SK-N-SH (cell line): Measurements from ENCODE around the gene MT1M. TPM values are rescaled to one million over a fixed set of nuclear protein-coding genes. Genes with fewer than 3 reads are reported as not detected.

Experiments
- CTCF ChIA-PET: fragments of 300-600, 350-600 bp; formaldehyde crosslinking; extraction: SDS; loops from one replicate; lab custom pipeline; 2021; lab: Yijun Ruan, JAX
- POLR2A ChIA-PET: fragments of 350-600 bp; sonication (Branson Sonifier 250); formaldehyde crosslinking; extraction: SDS; loops from one replicate; lab custom pipeline; 2020; ENCODE audit warnings: antibody characterized with exemption, inconsistent platforms; lab: Yijun Ruan, JAX
- DNase-seq: peaks from one replicate; pipeline ENCODE4 v3.0.0; 2012
- H2AFZ ChIP-seq: fragments of 200-600 bp; sonication (generic); 2 replicates; pipeline ENCODE4 v1.8.1; 2016; ENCODE audit warnings: antibody characterized with exemption, mild to moderate bottlenecking, low read depth
- H3F3A ChIP-seq: fragments of 200-600 bp; sonication (generic); replicated peaks from 2 replicates; pipeline ENCODE3; 2016; ENCODE audit warnings: antibody characterized with exemption, mild to moderate bottlenecking; ENCODE audit not compliant: insufficient read depth
- H3K27ac ChIP-seq, 2 experiments: fragments of 200-500 bp in 1 of 2; fragments of 200-600 bp in 1 of 2; sonication (Bioruptor generic) in 1 of 2; sonication (generic), shearing (Covaris generic) in 1 of 2; 2 replicates each; pipeline versions ENCODE4 v1.5.1 to v1.6.1; 2014 to 2016; ENCODE audit warnings: low read depth in 2 of 2, inconsistent platforms in 1 of 2, low read length in 1 of 2, mild to moderate bottlenecking in 1 of 2, mixed read lengths in 1 of 2
- H3K27me3 ChIP-seq: fragments of 200-600 bp; sonication (generic), shearing (Covaris generic); 2 replicates; pipeline ENCODE4 v1.6.1; 2016; ENCODE audit warnings: mixed run types; ENCODE audit not compliant: insufficient read depth
- H3K36me3 ChIP-seq, 2 experiments: fragments of 200-500 bp in 1 of 2; fragments of 200-600 bp in 1 of 2; sonication (Bioruptor generic) in 1 of 2; sonication (generic) in 1 of 2; replicated peaks in 1 of 2; 2 replicates each; pipeline versions ENCODE3 to v1.5.1; 2014 to 2016; ENCODE audit warnings: low read length in 1 of 2, mild to moderate bottlenecking in 1 of 2; ENCODE audit not compliant: insufficient read depth in 2 of 2, control insufficient read depth in 1 of 2
- H3K4me1 ChIP-seq, 2 experiments: fragments of 200-500 bp in 1 of 2; fragments of 200-600 bp in 1 of 2; sonication (Bioruptor generic) in 1 of 2; sonication (generic), shearing (Covaris generic) in 1 of 2; 2 replicates each; pipeline versions ENCODE4 v1.5.1 to v1.6.1; 2014 to 2016; ENCODE audit warnings: low read depth in 1 of 2, low read length in 1 of 2, mixed run types in 1 of 2; ENCODE audit not compliant: insufficient read depth in 2 of 2, control insufficient read depth in 1 of 2
- H3K4me2 ChIP-seq: fragments of 200-600 bp; sonication (generic), shearing (Covaris generic); 2 replicates; pipeline ENCODE4 v1.6.1; 2017; ENCODE audit warnings: mixed run types
- H3K4me3 ChIP-seq, 2 experiments: fragments of 200-500 bp in 1 of 2; fragments of 200-600 bp in 1 of 2; sonication (Bioruptor generic) in 1 of 2; sonication (generic), shearing (Covaris generic) in 1 of 2; 2 replicates each; pipeline versions ENCODE4 v1.5.1 to v1.8.1; 2014 to 2016; ENCODE audit warnings: low read depth in 2 of 2, inconsistent platforms in 1 of 2, low read length in 1 of 2, mild to moderate bottlenecking in 1 of 2, mixed read lengths in 1 of 2, moderate library complexity in 1 of 2
- H3K79me2 ChIP-seq: fragments of 200-600 bp; sonication (generic); 2 replicates; pipeline ENCODE4 v1.8.1; 2017; ENCODE audit warnings: mild to moderate bottlenecking; ENCODE audit not compliant: insufficient read depth
- H3K9ac ChIP-seq: fragments of 200-600 bp; sonication (generic); 2 replicates; pipeline ENCODE4 v1.6.1; 2017; ENCODE audit warnings: mixed run types
- H3K9me2 ChIP-seq: fragments of 200-600 bp; sonication (generic); 2 replicates; pipeline ENCODE4 v1.6.1; 2017; ENCODE audit warnings: mixed run types
- H3K9me3 ChIP-seq: fragments of 200-600 bp; sonication (generic); 2 replicates; pipeline ENCODE4 v1.6.1; 2017; ENCODE audit warnings: mixed run types, mild to moderate bottlenecking, moderate library complexity
- H4K20me1 ChIP-seq: fragments of 200-600 bp; sonication (generic); 2 replicates; pipeline ENCODE4 v1.6.1; 2017; ENCODE audit warnings: mild to moderate bottlenecking, mixed run types; ENCODE audit not compliant: insufficient read depth
- CHD2 ChIP-seq: fragments of 150-350 bp; IDR thresholded peaks from 2 replicates; pipeline ENCODE4 v1.6.1; 2018; ENCODE audit warnings: low read length; ENCODE audit not compliant: partially characterized antibody
- EP300 ChIP-seq, 2 experiments: IDR thresholded peaks; 2 replicates each; pipeline versions ENCODE4 v1.4.0 to v1.6.1; 2012; ENCODE audit warnings: borderline replicate concordance in 1 of 2, low read depth in 1 of 2, low read length in 1 of 2
- EZH2phosphoT487 ChIP-seq: fragments of 200-600 bp; sonication (generic); IDR thresholded peaks from 2 replicates; pipeline ENCODE4 v1.6.1; 2017; ENCODE audit warnings: low read depth, mixed run types, mild to moderate bottlenecking, antibody characterized with exemption, moderate library complexity, borderline replicate concordance
- FOSL2 ChIP-seq: IDR thresholded peaks from 2 replicates; pipeline ENCODE4 v1.4.0; 2012; ENCODE audit warnings: low read depth, mild to moderate bottlenecking, moderate library complexity, borderline replicate concordance
- FOXM1 ChIP-seq: IDR thresholded peaks from 2 replicates; pipeline ENCODE4 v1.4.0; 2012; ENCODE audit warnings: low read depth, mild to moderate bottlenecking
- GABPA ChIP-seq: IDR thresholded peaks from 2 replicates; pipeline ENCODE4 v1.4.0; 2012; ENCODE audit warnings: low read depth, mild to moderate bottlenecking
- GATA2 ChIP-seq: sonication (generic); formaldehyde crosslinking; IDR thresholded peaks from 2 replicates; pipeline ENCODE4 v1.5.0; 2020; ENCODE audit warnings: mild to moderate bottlenecking, missing genetic modification reagents
- JUND ChIP-seq: IDR thresholded peaks from 2 replicates; pipeline ENCODE4 v1.4.0; 2012
- MEF2A ChIP-seq: IDR thresholded peaks from 2 replicates; pipeline ENCODE4 v1.4.0; 2012; ENCODE audit warnings: low read depth, borderline replicate concordance
- MXI1 ChIP-seq: IDR thresholded peaks from 2 replicates; pipeline ENCODE4 v1.6.1; 2012; ENCODE audit warnings: mild to moderate bottlenecking, low read depth, low read length, improper control_type of control experiment
- NFIC ChIP-seq: IDR thresholded peaks from 2 replicates; pipeline ENCODE4 v1.4.0; 2012; ENCODE audit warnings: borderline replicate concordance
- POLR2AphosphoS5 ChIP-seq: IDR thresholded peaks from 2 replicates; pipeline ENCODE4 v1.6.1; 2012; ENCODE audit warnings: low read depth, low read length
- RAD21 ChIP-seq: IDR thresholded peaks from 2 replicates; pipeline ENCODE4 v1.6.1; 2012; ENCODE audit warnings: mild to moderate bottlenecking, low read length
- RFX5 ChIP-seq: IDR thresholded peaks from 2 replicates; pipeline ENCODE4 v1.6.1; 2012; ENCODE audit warnings: mild to moderate bottlenecking, improper control_type of control experiment, low read length
- RXRA ChIP-seq: IDR thresholded peaks from 2 replicates; pipeline ENCODE4 v1.4.0; 2012; ENCODE audit warnings: low read depth, mild to moderate bottlenecking, borderline replicate concordance
- SIN3A ChIP-seq: IDR thresholded peaks from 2 replicates; pipeline ENCODE4 v1.6.1; 2012; ENCODE audit warnings: low read depth, mild to moderate bottlenecking, low read length, moderate library complexity, borderline replicate concordance
- SMC3 ChIP-seq: IDR thresholded peaks from 2 replicates; pipeline ENCODE4 v1.6.1; 2012; ENCODE audit warnings: low read depth, low read length, improper control_type of control experiment
- TCF12 ChIP-seq: IDR thresholded peaks from 2 replicates; pipeline ENCODE4 v1.4.0; 2012
- TEAD4 ChIP-seq: IDR thresholded peaks from 2 replicates; pipeline ENCODE4 v1.4.0; 2012; ENCODE audit warnings: mild to moderate bottlenecking, borderline replicate concordance; ENCODE audit not compliant: insufficient read depth
- WGBS: methylation state at CpG from one replicate; pipeline ENCODE4 v1.1.6; 2017; ENCODE audit warnings: low lambda C conversion rate; 5-methylcytosine and 5-hydroxymethylcytosine counted together
- polyA plus RNA-seq, 3 experiments: library from polyadenylated mRNA; depleted of rRNA; stranded (reverse); fragments of >200 nt; gene quantifications; 2 replicates each; pipeline ENCODE4 v1.2.3, GENCODE V29; 2012
- TF ChIP-seq, protein P1 (sequence below): IDR thresholded peaks from 2 replicates; pipeline ENCODE4; 2012
- TF ChIP-seq, protein P2 (sequence below): fragments of 150-350 bp; IDR thresholded peaks from 2 replicates; pipeline ENCODE4 v1.6.1; 2017; ENCODE audit warnings: antibody characterized with exemption, low read length, low read depth, borderline replicate concordance
- TF ChIP-seq, protein P3 (sequence below): fragments of 200-600 bp; sonication (generic); IDR thresholded peaks from 2 replicates; pipeline ENCODE4 v1.6.1; 2017; ENCODE audit warnings: antibody characterized with exemption, mild to moderate bottlenecking, moderate library complexity

The MT1M gene
- polyA plus RNA-seq, 1 of the 3 experiments (the other 2 are of a cell fraction) = 1.3 TPM

GRCh38 chr16:56658327-56658875 is 25.9 kb downstream of the MT1M start:
- WGBS = 86% methylated on average over 10 of the region's 10 CpGs
- H3K4me2 ChIP-seq = peak overlapping the region; percentile 80
- ChIA-PET CTCF (interaction anchor here (0.6 kb wide), 1 partner anchor 1316 kb away, joined by 3 read pairs; no protein-coding TSS in a partner anchor), POLR2A (no interaction called here)
- no peaks in the 10 kb centered on the region for H3K36me3 ChIP-seq
- no peaks in the 10 kb centered on the region for H3K9me2 ChIP-seq
- H3K4me1 ChIP-seq = peaks cover 0 to 8% of the 10 kb centered on the region in 2 experiments; a peak in 1 of 4 replicates
- H3K9me3 ChIP-seq = no peaks in the 10 kb centered on the region
- peaks cover 16% of the 10 kb centered on the region; the same call in 1 of the 2 replicates for H3K27me3 ChIP-seq
- H3K27ac ChIP-seq = no peak overlapping the region
- TF ChIP-seq RXRA (no peak), POLR2AphosphoS5 (no peak), FOSL2 (no peak), FOXM1 (no peak), GABPA (no peak), SMC3 (no peak), MEF2A (no peak), TEAD4 (no peak)
- TF ChIP-seq, protein P1, sequence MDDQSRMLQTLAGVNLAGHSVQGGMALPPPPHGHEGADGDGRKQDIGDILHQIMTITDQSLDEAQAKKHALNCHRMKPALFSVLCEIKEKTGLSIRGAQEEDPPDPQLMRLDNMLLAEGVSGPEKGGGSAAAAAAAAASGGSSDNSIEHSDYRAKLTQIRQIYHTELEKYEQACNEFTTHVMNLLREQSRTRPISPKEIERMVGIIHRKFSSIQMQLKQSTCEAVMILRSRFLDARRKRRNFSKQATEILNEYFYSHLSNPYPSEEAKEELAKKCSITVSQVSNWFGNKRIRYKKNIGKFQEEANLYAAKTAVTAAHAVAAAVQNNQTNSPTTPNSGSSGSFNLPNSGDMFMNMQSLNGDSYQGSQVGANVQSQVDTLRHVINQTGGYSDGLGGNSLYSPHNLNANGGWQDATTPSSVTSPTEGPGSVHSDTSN = no peak
- TF ChIP-seq, protein P2, sequence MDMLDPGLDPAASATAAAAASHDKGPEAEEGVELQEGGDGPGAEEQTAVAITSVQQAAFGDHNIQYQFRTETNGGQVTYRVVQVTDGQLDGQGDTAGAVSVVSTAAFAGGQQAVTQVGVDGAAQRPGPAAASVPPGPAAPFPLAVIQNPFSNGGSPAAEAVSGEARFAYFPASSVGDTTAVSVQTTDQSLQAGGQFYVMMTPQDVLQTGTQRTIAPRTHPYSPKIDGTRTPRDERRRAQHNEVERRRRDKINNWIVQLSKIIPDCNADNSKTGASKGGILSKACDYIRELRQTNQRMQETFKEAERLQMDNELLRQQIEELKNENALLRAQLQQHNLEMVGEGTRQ = no peak
- H4K20me1 ChIP-seq = no peaks in the 10 kb centered on the region
- no peaks in the 10 kb centered on the region for H3K79me2 ChIP-seq
- peak overlapping the region; percentile 63; the same call in 1 of the 2 replicates for H2AFZ ChIP-seq
- H3K4me3 ChIP-seq = peak overlapping the region; percentile 53 to 56; a peak in 3 of 4 replicates
- no peak overlapping the region for H3K9ac ChIP-seq
- H3F3A ChIP-seq = no peaks in the 10 kb centered on the region
- no peak for DNase-seq

- POLR2A ChIA-PET = no interaction called here
- TF ChIP-seq RFX5 (no peak), JUND (no peak), MEF2A (no peak), EZH2phosphoT487 (no peak), MXI1 (no peak), EP300 (IDR thresholded peaks at IDR 0.05; ENCODE audit: borderline replicate concordance in 1 of 2, low read depth in 1 of 2, low read length in 1 of 2) (no peak), NFIC (no peak), TCF12 (no peak), RXRA (no peak), RAD21 (no peak), GATA2 (CRISPR knock-in tag) (no peak), SIN3A (no peak), CHD2 (no peak)
- TF ChIP-seq, protein P3, sequence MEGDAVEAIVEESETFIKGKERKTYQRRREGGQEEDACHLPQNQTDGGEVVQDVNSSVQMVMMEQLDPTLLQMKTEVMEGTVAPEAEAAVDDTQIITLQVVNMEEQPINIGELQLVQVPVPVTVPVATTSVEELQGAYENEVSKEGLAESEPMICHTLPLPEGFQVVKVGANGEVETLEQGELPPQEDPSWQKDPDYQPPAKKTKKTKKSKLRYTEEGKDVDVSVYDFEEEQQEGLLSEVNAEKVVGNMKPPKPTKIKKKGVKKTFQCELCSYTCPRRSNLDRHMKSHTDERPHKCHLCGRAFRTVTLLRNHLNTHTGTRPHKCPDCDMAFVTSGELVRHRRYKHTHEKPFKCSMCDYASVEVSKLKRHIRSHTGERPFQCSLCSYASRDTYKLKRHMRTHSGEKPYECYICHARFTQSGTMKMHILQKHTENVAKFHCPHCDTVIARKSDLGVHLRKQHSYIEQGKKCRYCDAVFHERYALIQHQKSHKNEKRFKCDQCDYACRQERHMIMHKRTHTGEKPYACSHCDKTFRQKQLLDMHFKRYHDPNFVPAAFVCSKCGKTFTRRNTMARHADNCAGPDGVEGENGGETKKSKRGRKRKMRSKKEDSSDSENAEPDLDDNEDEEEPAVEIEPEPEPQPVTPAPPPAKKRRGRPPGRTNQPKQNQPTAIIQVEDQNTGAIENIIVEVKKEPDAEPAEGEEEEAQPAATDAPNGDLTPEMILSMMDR = no peak
- TF ChIP-seq, protein P2 = no peak
Measured at GRCh38 chr16:56662357-56663354, 30.2 kb downstream of the MT1M start.

More at GRCh38 chr16:56662357-56663354, 30.2 kb downstream of the MT1M start:
- Histone ChIP-seq H3K4me1 (peaks cover 0 to 6% of the 10 kb centered on the region in 2 experiments; a peak in 1 of 4 replicates), H3K79me2 (no peaks in the 10 kb centered on the region), H3K9ac (no peak overlapping the region), H3K4me2 (no peak overlapping the region), H4K20me1 (no peaks in the 10 kb centered on the region), H3K36me3 (no peaks in the 10 kb centered on the region), H3F3A (no peaks in the 10 kb centered on the region), H3K9me3 (no peaks in the 10 kb centered on the region), H3K9me2 (no peaks in the 10 kb centered on the region), H2AFZ (no peak overlapping the region), H3K4me3 (no peak overlapping the region), H3K27me3 (peaks cover 29% of the 10 kb centered on the region; the same call in 1 of the 2 replicates), H3K27ac (no peak overlapping the region)
- no peak for DNase-seq
- 67% methylated on average over 36 of the region's 48 CpGs for WGBS
- CTCF ChIA-PET = interaction anchor here (2.2 kb wide), 1 partner anchor 62 kb away, joined by 5 read pairs; no protein-coding TSS in a partner anchor
